OCI-LY7 (cell line): ENCODE data around the gene PRG3. TPM values are rescaled to one million over a fixed set of nuclear protein-coding genes. Genes with fewer than 3 reads are reported as not detected.
A peak's percentile ranks its signal among the peaks of the same experiment; 100 is the strongest.

Source experiments
- BruUV-seq: library from RNA; stranded (reverse); fragments of 400-500 nt; replicated peaks from 2 replicates; lab custom pipeline; 2021; lab: Mats Ljungman, UMichigan
- CTCF ChIA-PET: fragments of 300-600 bp; sonication (Branson Sonifier 250); formaldehyde crosslinking; loops from one replicate; lab custom pipeline; 2022; ENCODE audit warnings: antibody characterized with exemption; ENCODE audit not compliant: unreplicated experiment; lab: Charles Lee
- POLR2A ChIA-PET: fragments of 300-600 bp; sonication (Branson Sonifier 250); formaldehyde crosslinking; loops from one replicate; lab custom pipeline; 2022; ENCODE audit warnings: antibody characterized with exemption; lab: Charles Lee
- DNase-seq: peaks from one replicate; pipeline ENCODE4 v3.0.0-alpha.2; 2015; ENCODE audit warnings: low spot score
- H2AFZ ChIP-seq: fragments of 200-600 bp; sonication (generic), shearing (Covaris generic); 2 replicates; pipeline ENCODE4 v1.6.1; 2014; ENCODE audit warnings: mild to moderate bottlenecking, antibody characterized with exemption, low read length, moderate library complexity
- H3K27ac ChIP-seq: fragments of 200-600 bp; sonication (generic); 2 replicates; pipeline ENCODE4 v1.5.1; 2014; ENCODE audit warnings: mixed run types, low read depth, mild to moderate bottlenecking, moderate library complexity, low read length, inconsistent platforms; ENCODE audit not compliant: poor library complexity, severe bottlenecking
- H3K36me3 ChIP-seq: fragments of 200-600 bp; sonication (generic); 2 replicates; pipeline ENCODE4 v1.6.1; 2014; ENCODE audit warnings: mild to moderate bottlenecking, antibody characterized with exemption, low read length, moderate library complexity, mixed read lengths; ENCODE audit not compliant: insufficient read depth
- H3K4me1 ChIP-seq: fragments of 200-600 bp; sonication (generic); 2 replicates; pipeline ENCODE4 v1.5.1; 2014; ENCODE audit warnings: mild to moderate bottlenecking, low read length; ENCODE audit not compliant: insufficient read depth, poor library complexity, severe bottlenecking
- H3K4me2 ChIP-seq: fragments of 200-600 bp; sonication (generic); 2 replicates; pipeline ENCODE4 v1.6.1; 2014; ENCODE audit warnings: mild to moderate bottlenecking, low read length
- H3K4me3 ChIP-seq: fragments of 200-600 bp; sonication (generic); 2 replicates; pipeline ENCODE4 v1.5.1; 2014; ENCODE audit warnings: mild to moderate bottlenecking, low read depth, low read length; ENCODE audit not compliant: poor library complexity, severe bottlenecking
- H3K79me2 ChIP-seq: fragments of 200-600 bp; sonication (generic); 2 replicates; pipeline ENCODE4 v1.6.1; 2016; ENCODE audit warnings: low read depth, mild to moderate bottlenecking, low read length, moderate library complexity, mixed read lengths; ENCODE audit not compliant: insufficient read depth
- H3K9me2 ChIP-seq: fragments of 200-600 bp; sonication (generic); 2 replicates; pipeline ENCODE4 v1.6.1; 2016; ENCODE audit warnings: mild to moderate bottlenecking, low read length, mixed read lengths; ENCODE audit not compliant: insufficient read depth
- H3K9me3 ChIP-seq: fragments of 200-600 bp; sonication (generic); 2 replicates; pipeline ENCODE4 v1.6.1; 2014; ENCODE audit warnings: mild to moderate bottlenecking, mixed run types, low read length, mixed read lengths
- H4K20me1 ChIP-seq: fragments of 200-600 bp; sonication (generic); 2 replicates; pipeline ENCODE4 v1.6.1; 2014; ENCODE audit warnings: mild to moderate bottlenecking, antibody characterized with exemption, low read length, moderate library complexity, mixed read lengths; ENCODE audit not compliant: insufficient read depth
- CTCF ChIP-seq: fragments of 200-600 bp; sonication (generic); conservative IDR thresholded peaks from 2 replicates; pipeline ENCODE4 v1.5.1; 2014; ENCODE audit warnings: mild to moderate bottlenecking, antibody characterized with exemption, low read length, moderate library complexity, mixed read lengths
- EZH2phosphoT487 ChIP-seq: fragments of 200-600 bp; sonication (generic); IDR thresholded peaks from 2 replicates; pipeline ENCODE4 v1.6.1; 2018; ENCODE audit warnings: low read depth, borderline replicate concordance, mild to moderate bottlenecking, mixed run types, antibody characterized with exemption, low read length, moderate library complexity, mixed read lengths
- intact Hi-C: fragments of 100-400 bp; cut with micrococcal nuclease; formaldehyde crosslinking; loops from one replicate; pipeline ENCODE4 v1.10.0; 2022; ENCODE audit not compliant: unreplicated experiment
- total RNA-seq, 2 experiments: library from RNA; depleted of rRNA in 1 of 2; stranded (reverse); fragments of >200 nt in 1 of 2; shearing (Covaris generic) in 1 of 2; gene quantifications; 2 replicates each; pipeline ENCODE4 v1.2.3, GENCODE V29; 2014 to 2022

The PRG3 gene
- total RNA-seq, 2 experiments from 2014 or later, result not detected

- H3K4me3 ChIP-seq, result no peak overlapping the region
- no peaks in the 10 kb centered on the region for H4K20me1 ChIP-seq
- H3K4me2 ChIP-seq, result no peak overlapping the region
- no peak for TF ChIP-seq EZH2phosphoT487
- no peak for TF ChIP-seq CTCF
- no peaks in the 10 kb centered on the region for H3K36me3 ChIP-seq
- DNase-seq, result no peak
- ChIA-PET CTCF (no interaction called here), POLR2A (interaction anchor here (0.9 to 1.3 kb wide), 2 partner anchors 17 to 21 kb away, joined by 3 read pairs; no protein-coding TSS in a partner anchor)
- no TSS peak for BruUV-seq
- peaks cover 4% of the 10 kb centered on the region for H3K4me1 ChIP-seq
- H3K79me2 ChIP-seq, result no peaks in the 10 kb centered on the region
- no peaks in the 10 kb centered on the region for H3K9me2 ChIP-seq
- no peak overlapping the region for H2AFZ ChIP-seq
- no peak overlapping the region for H3K27ac ChIP-seq
- no peaks in the 10 kb centered on the region for H3K9me3 ChIP-seq
- intact Hi-C loops, result no loop called here
These were observed 38.2 kb downstream of the PRG3 start for GRCh38 chr11:57342702-57343101.

DNA sequence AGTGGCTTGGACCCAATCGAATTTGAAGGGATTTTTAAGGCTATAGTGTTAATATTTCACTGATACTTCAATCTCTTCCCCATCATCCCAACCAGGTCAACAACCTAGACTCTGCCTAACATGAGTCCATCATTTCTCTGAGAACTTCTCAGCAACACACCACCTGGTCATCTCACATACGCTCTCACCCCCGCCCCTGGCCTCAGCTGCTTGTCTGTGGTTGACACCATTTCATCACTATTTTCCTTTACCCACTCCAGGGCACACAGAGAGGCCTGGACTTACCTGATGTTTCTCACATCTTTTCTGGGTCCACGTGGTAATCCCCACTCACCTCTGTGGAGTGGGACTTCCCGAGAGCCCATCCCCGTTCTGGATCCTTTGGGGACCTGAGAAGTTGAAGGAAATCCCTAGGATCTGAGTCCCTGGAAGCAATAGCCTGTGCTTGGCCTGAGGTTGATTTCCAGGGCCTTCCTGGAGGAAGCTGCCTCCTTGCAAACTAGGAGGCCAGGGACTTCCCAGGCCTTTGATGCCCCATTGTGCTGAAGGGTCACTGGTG is 39.6 kb downstream of the PRG3 start:
- POLR2A ChIA-PET, result interaction anchor here (0.6 kb wide), 1 partner anchor 523 kb away, joined by 4 read pairs; no protein-coding TSS in a partner anchor
- BruUV-seq, result no TSS peak
- intact Hi-C loops, result no loop called here
- CTCF ChIA-PET, result no interaction called here
- peaks cover 6% of the 10 kb centered on the region for H3K4me1 ChIP-seq
- no peaks in the 10 kb centered on the region for H3K9me3 ChIP-seq
- no peak overlapping the region for H2AFZ ChIP-seq
- H3K9me2 ChIP-seq, result no peaks in the 10 kb centered on the region
- H3K79me2 ChIP-seq, result peaks cover under 1% of the 10 kb centered on the region; the same call in 1 of the 2 replicates
- H3K27ac ChIP-seq, result no peak overlapping the region
- no peak overlapping the region for H3K4me2 ChIP-seq
- TF ChIP-seq EZH2phosphoT487, result no peak
- no peak for TF ChIP-seq CTCF
- H3K36me3 ChIP-seq, result no peaks in the 10 kb centered on the region
- no peak overlapping the region for H3K4me3 ChIP-seq
- DNase-seq, result no peak
- no peaks in the 10 kb centered on the region for H4K20me1 ChIP-seq

DNA sequence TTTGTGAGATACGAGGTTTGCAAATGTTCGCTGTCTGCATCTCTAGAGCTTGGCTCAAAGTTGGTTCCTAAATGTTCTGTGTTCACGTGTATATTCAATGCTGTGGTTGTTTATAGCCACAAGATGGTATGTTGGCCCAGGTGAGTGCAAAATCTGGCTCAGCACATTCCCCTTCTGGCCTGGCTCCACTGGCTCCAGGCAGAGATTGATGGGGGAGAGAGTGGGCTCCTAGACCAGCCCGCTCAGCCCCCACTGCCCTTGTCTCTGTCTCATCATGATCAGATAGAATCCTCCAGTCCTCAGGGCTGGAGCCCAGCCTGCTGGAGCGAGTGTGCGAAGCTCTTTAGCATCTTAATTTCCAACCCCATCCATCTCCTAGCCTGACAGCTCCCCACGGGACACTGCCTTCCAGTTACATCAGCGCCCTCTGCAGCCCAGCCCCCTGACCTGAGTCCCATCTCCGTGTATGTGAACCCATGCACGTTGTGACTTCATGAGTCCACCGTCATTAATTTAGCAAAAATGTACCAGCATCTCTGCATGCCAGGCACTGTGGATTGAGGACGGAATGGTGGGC is 40.8 kb downstream of the PRG3 start:
- TF ChIP-seq EZH2phosphoT487, result no peak
- TF ChIP-seq CTCF, result peak; percentile 53
- Histone ChIP-seq H4K20me1 (no peaks in the 10 kb centered on the region), H3K4me1 (peaks cover 7% of the 10 kb centered on the region), H3K79me2 (peaks cover 8% of the 10 kb centered on the region; the same call in 1 of the 2 replicates), H3K9me3 (no peaks in the 10 kb centered on the region), H2AFZ (no peak overlapping the region), H3K27ac (no peak overlapping the region), H3K36me3 (no peaks in the 10 kb centered on the region), H3K9me2 (no peaks in the 10 kb centered on the region), H3K4me2 (no peak overlapping the region), H3K4me3 (no peak overlapping the region)
- DNase-seq, result no peak
- no TSS peak for BruUV-seq
- POLR2A ChIA-PET, result no interaction called here
- intact Hi-C loops, result no loop called here
- CTCF ChIA-PET, result interaction anchor here (0.6 kb wide), 1 partner anchor 11 kb away, joined by 7 read pairs; no protein-coding TSS in a partner anchor
